Measurements from ENCODE around the gene CLPX.

CLPX gene

GRCh38 chr15:65134538-65134937 lies 50.6 kb downstream of the CLPX start:
- Histone ChIP-seq H3K9me3 (ENCODE audit: severe bottlenecking) (peaks cover 8% of the 10 kb centered on the region), H3K27ac (no peak overlapping the region), H3K4me3 (ENCODE audit: low read depth, low read length) (peak overlapping the region; percentile 80), H3K27me3 (ENCODE audit: insufficient read depth, low read depth, severe bottlenecking) (no peaks in the 10 kb centered on the region), H3K36me3 (peaks cover 19% of the 10 kb centered on the region)
- no peak for TF ChIP-seq CTCF (IDR thresholded peaks at IDR 0.05; ENCODE audit: low read depth, low read length)
- DNase-seq = no peak

- H3K36me3 ChIP-seq = peaks cover 27% of the 10 kb centered on the region
- H3K4me3 ChIP-seq (ENCODE audit: low read depth, low read length) = peak within 1 kb of the TSS; percentile 80
- peaks cover 8% of the 10 kb centered on the region for H3K9me3 ChIP-seq (ENCODE audit: severe bottlenecking)
- peak within 1 kb of the TSS; percentile 87 for H3K27ac ChIP-seq
- peak; percentile 88 for DNase-seq
- H3K27me3 ChIP-seq (ENCODE audit: insufficient read depth, low read depth, severe bottlenecking) = no peaks in the 10 kb centered on the region
- TF ChIP-seq CTCF (IDR thresholded peaks at IDR 0.05; ENCODE audit: low read depth, low read length) = no peak
Measured at GRCh38 chr15:65133548-65134200, 51.5 kb downstream of the CLPX start, which contains the start of gene PDCD7. TSS of gene PDCD7 (minus strand) at chr15:65133808. CDS start at chr15:65133781, 27 bp downstream.

GRCh38 chr15:65132878-65133547 lies 52.1 kb downstream of the CLPX start:
- no peaks in the 10 kb centered on the region for H3K27me3 ChIP-seq (ENCODE audit: insufficient read depth, low read depth, severe bottlenecking)

GRCh38 chr15:65130941-65131340 lies 54.2 kb downstream of the CLPX start:
- H3K36me3 ChIP-seq = peaks cover 50% of the 10 kb centered on the region
- no peak overlapping the region for H3K27ac ChIP-seq
- TF ChIP-seq CTCF (IDR thresholded peaks at IDR 0.05; ENCODE audit: low read depth, low read length) = no peak
- no peaks in the 10 kb centered on the region for H3K27me3 ChIP-seq (ENCODE audit: insufficient read depth, low read depth, severe bottlenecking)
- DNase-seq = peak; percentile 16
- H3K9me3 ChIP-seq (ENCODE audit: severe bottlenecking) = no peaks in the 10 kb centered on the region
- no peak overlapping the region for H3K4me3 ChIP-seq (ENCODE audit: low read depth, low read length)

More at GRCh38 chr15:65132878-65133547, 52.1 kb downstream of the CLPX start:
- peaks cover 7% of the 10 kb centered on the region for H3K9me3 ChIP-seq (ENCODE audit: severe bottlenecking)
- H3K27ac ChIP-seq = peak overlapping the region; percentile 87
- H3K36me3 ChIP-seq = peaks cover 34% of the 10 kb centered on the region
- peak overlapping the region; percentile 80 for H3K4me3 ChIP-seq (ENCODE audit: low read depth, low read length)
- TF ChIP-seq CTCF (IDR thresholded peaks at IDR 0.05; ENCODE audit: low read depth, low read length) = no peak
- DNase-seq = peak; percentile 20

- H3K27me3 ChIP-seq (ENCODE audit: insufficient read depth, low read depth, severe bottlenecking) = no peaks in the 10 kb centered on the region
- H3K4me3 ChIP-seq (ENCODE audit: low read depth, low read length) = no peak overlapping the region
- DNase-seq = no peak
- H3K9me3 ChIP-seq (ENCODE audit: severe bottlenecking) = no peaks in the 10 kb centered on the region
- H3K27ac ChIP-seq = peak overlapping the region; percentile 7
- peaks cover 44% of the 10 kb centered on the region for H3K36me3 ChIP-seq
- TF ChIP-seq CTCF (IDR thresholded peaks at IDR 0.05; ENCODE audit: low read depth, low read length) = no peak
Measured at GRCh38 chr15:65115542-65115941, 69.6 kb downstream of the CLPX start.

Data from WERI-Rb-1 (cell line).